Measurements from ENCODE around the gene ASB13. TPM values are rescaled to one million over a fixed set of nuclear protein-coding genes. Genes with fewer than 3 reads are reported as not detected.

The ASB13 gene, protein sequence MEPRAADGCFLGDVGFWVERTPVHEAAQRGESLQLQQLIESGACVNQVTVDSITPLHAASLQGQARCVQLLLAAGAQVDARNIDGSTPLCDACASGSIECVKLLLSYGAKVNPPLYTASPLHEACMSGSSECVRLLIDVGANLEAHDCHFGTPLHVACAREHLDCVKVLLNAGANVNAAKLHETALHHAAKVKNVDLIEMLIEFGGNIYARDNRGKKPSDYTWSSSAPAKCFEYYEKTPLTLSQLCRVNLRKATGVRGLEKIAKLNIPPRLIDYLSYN
- total RNA-seq (10 to 100 TPM; 11.5 to 18.5 TPM), polyA plus RNA-seq (10 to 100 TPM; 12.5 to 23.9 (median 23.1) TPM), total RNA-seq (6.4 to 20.9 (median 12.6) reads per million in 6 experiments)

DNA sequence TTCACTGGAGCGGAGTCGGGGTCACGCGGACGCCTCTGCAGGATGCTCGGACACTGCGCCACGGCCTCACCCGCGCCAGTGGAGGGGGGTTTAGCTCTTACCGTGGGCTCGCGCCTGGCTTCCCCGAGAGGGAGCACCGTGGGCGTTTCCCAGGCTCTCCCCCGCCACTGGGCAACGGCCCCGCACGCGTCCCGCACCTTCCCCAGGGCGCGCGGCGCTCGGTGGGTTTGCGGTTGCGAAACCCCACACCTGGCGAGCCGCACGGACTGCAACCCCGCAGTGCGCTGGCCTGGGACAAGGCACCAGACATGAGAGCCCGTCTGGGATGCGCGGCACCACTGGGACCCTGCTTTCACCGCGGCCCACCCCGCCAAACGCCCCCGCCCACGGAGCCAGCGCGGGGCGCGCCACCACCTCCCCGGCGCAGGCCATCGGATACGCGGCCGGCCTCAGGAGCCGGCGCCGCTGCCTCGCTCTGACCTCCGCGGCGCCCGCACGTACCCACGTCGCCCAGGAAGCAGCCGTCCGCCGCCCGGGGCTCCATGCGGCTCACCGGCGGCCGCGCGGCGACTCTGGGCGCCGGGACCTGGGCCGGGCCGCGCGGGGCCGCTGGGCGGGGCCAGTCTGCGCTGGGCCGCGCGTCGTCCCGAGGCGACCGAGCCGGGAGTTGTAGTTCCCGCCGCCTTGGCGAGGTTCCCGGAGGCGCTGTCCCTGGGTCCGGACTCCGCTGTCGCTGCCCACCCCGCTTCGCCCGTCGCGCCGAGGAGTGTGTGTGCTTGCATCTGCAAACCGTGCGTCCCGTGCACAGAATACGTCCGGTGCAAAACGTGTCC, at the start of gene ASB13:
ASB13 (minus strand) TSS at position 588 of the 833 bp plus-strand sequence; CDS start at position 544, 44 bp downstream.
- DNase-seq (peak in 7 of 10 donors; percentile 4 to 42 (median 22)), ATAC-seq (peak; percentile 78 to 90)
- Mint-ChIP-seq H3K9me3 (no peaks in the 10 kb centered on the region), H3K4me1 (peaks cover 13 to 36% (median 22%) of the 10 kb centered on the region in 4 donors), H3K36me3 (no peaks in the 10 kb centered on the region), H3K27me3 (peaks cover 0 to 10% (median 0%) of the 10 kb centered on the region in 5 donors), H3K4me3 (peak within 1 kb of the TSS; percentile 79 to 97 (median 91)), H3K27ac (peak within 1 kb of the TSS; percentile 45 to 90 (median 80))
- POLR2A ChIA-PET = interaction anchor here (1.0 kb wide), 1 partner anchor 99 kb away, joined by 5 read pairs; no protein-coding TSS in a partner anchor

DNA sequence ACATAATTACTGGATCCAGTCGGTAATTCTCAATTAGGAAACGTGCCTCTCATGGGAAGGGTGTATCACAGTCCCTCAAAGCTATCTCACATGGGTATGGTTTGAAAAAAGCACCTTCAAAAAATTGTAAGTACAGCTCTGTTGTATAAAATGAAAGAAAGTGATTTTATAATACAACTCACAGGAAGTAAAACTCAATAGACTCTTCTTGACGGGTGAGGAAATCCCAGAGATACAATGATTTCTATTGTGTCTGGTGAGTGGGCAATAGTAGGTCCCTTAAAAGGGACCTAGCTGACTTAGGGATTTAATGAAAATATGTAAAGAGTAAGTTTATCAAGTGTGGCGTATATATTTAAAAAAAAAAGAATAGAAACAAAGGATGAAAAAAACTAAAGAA, 45.2 kb upstream of the ASB13 start:
- H3K27ac Mint-ChIP-seq = peak overlapping the region in 8 of 10 donors; percentile 5 to 79 (median 34)
- no peaks in the 10 kb centered on the region for H3K27me3 Mint-ChIP-seq
- H3K4me1 Mint-ChIP-seq = peaks cover 42 to 74% (median 72%) of the 10 kb centered on the region in 4 donors
- H3K4me3 Mint-ChIP-seq = peak overlapping the region in 9 of 10 donors; percentile 40 to 77 (median 62)
- H3K9me3 Mint-ChIP-seq = peaks cover 0 to 11% (median 0%) of the 10 kb centered on the region in 9 donors
- peak; percentile 37 to 61 for ATAC-seq
- DNase-seq = no peak
- POLR2A ChIA-PET = interaction anchor here (0.7 to 1.2 kb wide), 2 partner anchors 20 to 28 kb away, joined by 3 to 5 read pairs; no protein-coding TSS in a partner anchor
- H3K36me3 Mint-ChIP-seq = peaks cover 0 to 6% (median 0%) of the 10 kb centered on the region in 3 donors

DNA sequence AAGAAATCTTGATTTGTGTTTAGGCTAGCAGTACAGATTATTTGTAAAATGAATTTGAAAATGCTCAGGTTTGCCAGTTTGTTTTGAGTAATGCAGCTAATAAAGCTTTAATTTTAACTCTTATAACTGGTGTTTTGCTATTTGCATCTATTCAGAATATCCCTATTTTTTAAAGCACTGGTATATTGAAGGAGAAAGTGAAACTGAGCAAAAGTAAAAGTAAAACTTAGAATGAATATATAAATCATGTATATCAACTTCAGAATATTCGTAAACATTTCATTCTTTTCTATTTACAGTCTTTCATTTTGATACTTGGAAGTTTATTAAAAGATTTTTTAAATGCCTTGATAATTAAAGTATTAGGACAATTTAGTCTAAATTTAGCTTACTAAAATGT, 44.5 kb upstream of the ASB13 start:
- H3K9me3 Mint-ChIP-seq = peaks cover 0 to 11% (median 0%) of the 10 kb centered on the region in 9 donors
- H3K4me1 Mint-ChIP-seq = peaks cover 42 to 80% (median 73%) of the 10 kb centered on the region in 4 donors
- H3K27me3 Mint-ChIP-seq = no peaks in the 10 kb centered on the region
- H3K27ac Mint-ChIP-seq = peak overlapping the region in 5 of 10 donors; percentile 3 to 79 (median 12)
- ATAC-seq (no peak), DNase-seq (no peak)
- POLR2A ChIA-PET = interaction anchor here (0.7 kb wide), 1 partner anchor 254 kb away, joined by 3 read pairs; no protein-coding TSS in a partner anchor
- H3K4me3 Mint-ChIP-seq = peak overlapping the region; percentile 26 to 77 (median 54)
- H3K36me3 Mint-ChIP-seq = peaks cover 0 to 6% (median 0%) of the 10 kb centered on the region in 3 donors

DNA sequence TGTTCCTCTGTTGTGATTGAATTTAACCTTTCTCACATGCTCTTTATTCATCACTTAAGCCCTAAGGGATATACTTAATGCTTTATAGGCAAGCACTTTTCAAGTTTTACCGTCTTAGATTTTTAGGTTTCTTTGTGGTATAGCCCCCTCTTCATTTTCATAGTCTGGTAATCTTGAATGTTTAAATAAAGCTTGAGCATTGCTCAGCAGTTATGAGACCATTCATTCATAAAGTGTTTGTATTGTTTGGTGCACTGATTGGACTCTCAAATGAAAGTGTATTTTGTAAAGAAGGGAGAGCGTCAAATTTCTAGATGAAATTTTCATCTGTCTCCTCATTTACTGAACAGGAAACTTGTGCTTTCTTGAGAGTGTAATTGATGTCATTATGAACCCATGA, 43.5 kb upstream of the ASB13 start:
- no peaks in the 10 kb centered on the region for H3K27me3 Mint-ChIP-seq
- peaks cover 0 to 6% (median 0%) of the 10 kb centered on the region in 3 donors for H3K36me3 Mint-ChIP-seq
- peak overlapping the region in 9 of 10 donors; percentile 12 to 65 (median 44) for H3K4me3 Mint-ChIP-seq
- H3K27ac Mint-ChIP-seq = peak overlapping the region in 9 of 10 donors; percentile 6 to 79 (median 21)
- DNase-seq = no peak
- H3K4me1 Mint-ChIP-seq = peaks cover 42 to 87% (median 75%) of the 10 kb centered on the region in 4 donors
- H3K9me3 Mint-ChIP-seq = peaks cover 0 to 11% (median 0%) of the 10 kb centered on the region in 9 donors
- ATAC-seq = peak; percentile 22 to 30
- POLR2A ChIA-PET = no interaction called here

DNA sequence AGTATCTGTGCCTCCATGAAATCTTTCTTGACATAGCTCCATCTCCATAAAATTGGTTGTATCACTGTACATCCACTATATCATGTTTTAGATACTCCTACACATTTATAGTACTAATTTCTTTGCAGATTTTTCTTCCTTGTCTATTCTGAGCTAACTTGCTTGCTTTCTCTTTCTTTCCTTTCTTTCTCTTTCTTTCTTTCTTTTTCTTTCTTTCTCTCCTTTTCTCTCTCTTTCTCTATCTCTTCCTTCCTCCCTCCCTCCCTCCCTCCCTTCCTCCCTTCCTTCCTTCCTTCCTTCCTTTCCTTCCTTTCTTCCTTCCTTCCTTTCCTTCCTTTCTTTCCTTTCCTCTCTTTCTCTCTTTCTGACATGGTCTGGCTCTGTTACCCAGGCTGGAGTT, 42.0 kb upstream of the ASB13 start:
- ATAC-seq = no peak
- Mint-ChIP-seq H3K4me3 (peak overlapping the region in 5 of 10 donors; percentile 16 to 67 (median 27)), H3K27me3 (no peaks in the 10 kb centered on the region), H3K9me3 (peaks cover 0 to 11% (median 0%) of the 10 kb centered on the region in 9 donors), H3K27ac (peak overlapping the region in 8 of 10 donors; percentile 7 to 88 (median 66)), H3K4me1 (peaks cover 38 to 85% (median 70%) of the 10 kb centered on the region in 4 donors), H3K36me3 (peaks cover 0 to 4% (median 0%) of the 10 kb centered on the region in 3 donors)
- POLR2A ChIA-PET = interaction anchor here (0.8 to 1.5 kb wide), 3 partner anchors 13 to 23 kb away, joined by 3 to 6 read pairs (median 3); partner anchors contain the start of gene TASOR2
- no peak for DNase-seq

DNA sequence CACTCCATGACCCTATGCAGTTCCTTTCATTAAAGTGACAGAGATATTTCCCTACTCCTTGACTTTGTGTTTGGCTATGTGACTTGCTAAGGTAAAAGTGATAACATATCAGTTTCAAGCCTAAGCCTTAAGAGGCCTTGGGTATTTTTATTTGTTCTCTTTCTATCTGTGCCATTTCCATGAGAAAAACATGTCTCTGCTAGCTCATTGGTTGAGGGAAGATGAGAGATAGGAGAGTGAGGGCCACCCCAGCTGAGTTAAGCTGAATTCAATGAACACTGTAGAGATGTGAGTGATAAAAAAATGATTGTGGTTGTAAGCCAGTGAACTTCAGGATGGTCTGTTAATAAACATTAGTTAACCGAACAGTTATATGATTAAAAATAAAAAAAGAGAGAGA, 31.7 kb upstream of the ASB13 start:
- peak overlapping the region in 7 of 10 donors; percentile 1 to 79 (median 10) for H3K27ac Mint-ChIP-seq

DNA sequence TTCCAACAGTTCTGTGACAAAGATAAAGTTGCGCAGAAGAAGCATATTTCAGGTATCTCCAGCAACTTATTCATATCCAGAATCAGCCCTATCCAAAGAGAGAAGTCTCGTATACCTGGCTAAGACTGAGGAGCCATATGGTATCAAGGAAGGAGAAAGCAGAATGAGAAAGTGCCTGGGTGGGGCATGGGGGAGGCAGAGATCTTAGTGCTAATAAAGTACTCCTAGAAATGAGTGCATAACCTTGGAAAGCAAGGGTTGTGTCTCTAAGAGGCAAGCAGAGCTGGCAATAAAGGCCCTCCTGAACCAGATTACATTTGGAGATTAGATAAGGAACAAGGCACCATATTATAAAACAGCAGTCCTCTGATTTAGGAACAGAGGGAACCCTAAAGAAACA, 30.9 kb upstream of the ASB13 start:
- no peaks in the 10 kb centered on the region for H3K27me3 Mint-ChIP-seq
- POLR2A ChIA-PET = no interaction called here
- peaks cover 0 to 3% (median 0%) of the 10 kb centered on the region in 3 donors for H3K36me3 Mint-ChIP-seq
- no peaks in the 10 kb centered on the region for H3K9me3 Mint-ChIP-seq
- H3K27ac Mint-ChIP-seq = peak overlapping the region in 1 of 10 donors; percentile 26
- peaks cover 22 to 57% (median 41%) of the 10 kb centered on the region in 4 donors for H3K4me1 Mint-ChIP-seq
- no peak for ATAC-seq
- no peak for DNase-seq
- H3K4me3 Mint-ChIP-seq = peak overlapping the region in 2 of 10 donors; percentile 3 to 4

More for the DNA sequence above, 31.7 kb upstream of the ASB13 start:
- Mint-ChIP-seq H3K9me3 (no peaks in the 10 kb centered on the region), H3K4me1 (peaks cover 18 to 57% (median 37%) of the 10 kb centered on the region in 4 donors), H3K27me3 (no peaks in the 10 kb centered on the region), H3K4me3 (peak overlapping the region in 5 of 10 donors; percentile 1 to 58 (median 15)), H3K36me3 (peaks cover 0 to 3% (median 0%) of the 10 kb centered on the region in 3 donors)
- ATAC-seq (no peak), DNase-seq (no peak)
- POLR2A ChIA-PET = no interaction called here

DNA sequence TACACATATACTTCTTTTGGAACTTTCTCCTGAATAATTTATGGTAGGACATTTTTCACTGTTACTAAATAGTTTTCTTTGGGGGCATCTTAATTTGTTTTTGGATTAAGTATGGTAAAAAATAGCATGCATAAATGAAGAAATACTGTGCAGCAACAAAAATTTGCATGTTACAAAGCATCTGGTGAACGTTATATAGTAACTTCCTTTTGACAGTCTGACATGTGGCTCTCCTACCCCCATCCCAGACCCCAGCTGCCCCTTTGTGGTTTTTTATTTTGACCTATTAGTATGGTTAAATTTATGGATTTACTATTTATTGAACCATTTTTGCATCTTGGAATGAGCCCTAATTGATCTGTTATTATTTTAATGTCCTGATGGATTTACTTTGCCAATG, 28.2 kb upstream of the ASB13 start:
- no peak for DNase-seq
- Mint-ChIP-seq H3K27me3 (no peaks in the 10 kb centered on the region), H3K4me3 (no peak overlapping the region), H3K36me3 (peaks cover 0 to 3% (median 0%) of the 10 kb centered on the region in 3 donors), H3K4me1 (peaks cover 25 to 80% (median 54%) of the 10 kb centered on the region in 4 donors), H3K9me3 (no peaks in the 10 kb centered on the region), H3K27ac (peak overlapping the region in 3 of 10 donors; percentile 4 to 16 (median 5))
- ATAC-seq = no peak
- POLR2A ChIA-PET = no interaction called here

DNA sequence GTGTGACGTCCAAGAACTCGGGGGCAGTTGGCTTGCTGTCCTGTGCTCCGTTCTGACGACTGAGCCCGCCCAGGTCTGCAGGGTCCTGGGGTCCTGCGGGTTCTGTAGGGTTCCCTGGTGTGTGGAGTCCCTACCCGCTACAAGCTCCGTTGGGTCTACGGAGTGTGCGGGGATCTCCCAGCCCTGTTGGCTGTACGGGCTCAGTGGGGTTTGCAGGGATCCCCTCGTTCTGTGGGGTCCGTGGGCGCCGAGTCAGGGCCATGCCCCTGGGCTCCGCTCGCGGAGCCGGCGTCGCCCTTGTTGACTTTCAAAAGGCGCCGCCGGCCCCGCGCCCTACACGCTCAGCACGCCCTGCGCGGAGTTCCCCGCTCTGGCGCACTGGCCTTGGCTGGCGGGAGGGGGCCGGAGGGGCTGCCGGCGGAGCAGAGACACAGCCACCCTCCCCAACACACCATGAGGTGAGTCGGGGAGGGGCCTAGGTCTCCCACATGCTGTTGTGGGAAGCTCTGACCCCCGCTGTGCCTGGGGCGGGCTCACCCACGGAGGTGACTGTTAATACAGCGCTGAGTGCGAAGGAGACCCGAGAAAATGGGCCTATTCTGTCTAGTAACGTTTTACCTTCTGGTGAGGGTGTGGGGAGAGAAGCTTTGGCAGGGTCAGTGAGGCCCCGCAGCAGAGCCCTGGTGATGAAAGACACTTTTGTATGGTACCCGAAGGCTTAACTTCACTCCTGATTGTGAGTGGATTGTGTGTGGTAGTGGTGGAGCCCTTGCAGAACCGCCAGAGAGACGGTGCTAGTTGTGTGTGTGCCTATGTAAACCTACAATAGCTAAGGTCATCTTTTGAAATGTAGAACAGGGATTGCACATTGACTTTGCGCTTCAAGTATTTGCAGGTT, 26.3 kb upstream of the ASB13 start:
- peaks cover 27 to 87% (median 67%) of the 10 kb centered on the region in 4 donors for H3K4me1 Mint-ChIP-seq
- H3K27ac Mint-ChIP-seq = peak overlapping the region; percentile 71 to 91 (median 86)
- H3K27me3 Mint-ChIP-seq = no peaks in the 10 kb centered on the region
- peak; percentile 47 to 75 (median 66) for DNase-seq
- peaks cover 0 to 11% (median 0%) of the 10 kb centered on the region in 3 donors for H3K36me3 Mint-ChIP-seq
- POLR2A ChIA-PET = interaction anchor here (0.6 to 1.6 kb wide), 5 partner anchors 9 to 104 kb away, joined by 3 to 6 read pairs (median 5); no protein-coding TSS in a partner anchor
- peak; percentile 93 for ATAC-seq
- H3K9me3 Mint-ChIP-seq = no peaks in the 10 kb centered on the region
- peak overlapping the region; percentile 71 to 88 (median 82) for H3K4me3 Mint-ChIP-seq

DNA sequence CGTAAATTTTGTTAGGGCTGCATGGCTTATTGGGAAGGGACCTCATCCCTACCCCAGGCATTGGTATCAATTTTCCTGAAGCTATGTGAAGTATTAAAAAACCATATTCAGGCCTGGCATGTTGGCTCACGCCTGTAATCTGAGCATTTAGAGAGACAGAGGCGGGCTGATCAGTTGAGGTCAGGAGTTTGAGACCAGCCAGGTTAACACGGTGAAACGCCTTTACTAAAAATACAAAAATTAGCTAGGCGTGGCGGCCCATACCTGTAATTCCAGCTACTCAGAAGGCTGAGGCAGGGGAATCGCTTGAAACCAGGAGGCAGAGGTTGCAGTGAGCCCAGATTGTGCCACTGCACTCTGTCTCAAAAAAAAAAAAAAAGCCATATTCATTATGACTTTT, 25.4 kb upstream of the ASB13 start:
- no peaks in the 10 kb centered on the region for H3K27me3 Mint-ChIP-seq
- POLR2A ChIA-PET = interaction anchor here (0.6 to 1.6 kb wide), 3 partner anchors 16 to 195 kb away, joined by 3 to 6 read pairs (median 5); no protein-coding TSS in a partner anchor
- H3K36me3 Mint-ChIP-seq = peaks cover 0 to 11% (median 0%) of the 10 kb centered on the region in 3 donors

DNA sequence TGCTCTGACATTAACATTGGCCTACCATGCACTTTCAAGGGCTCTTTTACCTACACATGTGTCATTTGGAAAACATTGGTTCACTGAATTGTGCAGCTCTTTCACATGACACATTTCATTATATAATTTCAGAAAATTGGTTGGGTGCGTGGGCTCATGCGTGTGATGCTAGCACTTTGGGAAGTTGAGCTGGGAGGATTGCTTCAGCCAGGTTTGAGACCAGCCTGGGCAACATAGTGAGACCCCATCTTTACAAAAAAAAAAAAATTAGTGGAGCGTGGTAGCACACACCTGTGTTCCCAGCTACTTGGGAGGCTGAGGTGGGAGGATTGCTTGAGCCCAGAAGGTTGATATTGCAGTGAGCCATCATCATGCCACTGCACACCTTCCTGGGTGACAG, 22.2 kb upstream of the ASB13 start:
- Mint-ChIP-seq H3K4me3 (peak overlapping the region in 5 of 10 donors; percentile 22 to 46 (median 30)), H3K9me3 (no peaks in the 10 kb centered on the region), H3K36me3 (peaks cover 0 to 11% (median 0%) of the 10 kb centered on the region in 3 donors), H3K27me3 (no peaks in the 10 kb centered on the region), H3K4me1 (peaks cover 25 to 81% (median 69%) of the 10 kb centered on the region in 4 donors), H3K27ac (peak overlapping the region in 2 of 10 donors; percentile 5 to 63)
- POLR2A ChIA-PET = no interaction called here
- DNase-seq (no peak), ATAC-seq (no peak)

More for the DNA sequence above, 25.4 kb upstream of the ASB13 start:
- peak overlapping the region in 3 of 10 donors; percentile 21 to 57 (median 46) for H3K27ac Mint-ChIP-seq
- peaks cover 24 to 88% (median 70%) of the 10 kb centered on the region in 4 donors for H3K4me1 Mint-ChIP-seq
- H3K9me3 Mint-ChIP-seq = no peaks in the 10 kb centered on the region
- DNase-seq (no peak), ATAC-seq (no peak)
- H3K4me3 Mint-ChIP-seq = peak overlapping the region in 9 of 10 donors; percentile 15 to 88 (median 75)
